Measurements from ENCODE around the gene PDS5B. TPM values are rescaled to one million over a fixed set of nuclear protein-coding genes. Genes with fewer than 3 reads are reported as not detected.

Gene PDS5B
- total and polyA plus RNA-seq, 4 donors: 3.6 to 24.3 (median 12.9) TPM

- TF ChIP-seq HNF4G (IDR thresholded peaks at IDR 0.05): no peak
- TF ChIP-seq RXRA (IDR thresholded peaks at IDR 0.05): no peak
- no peak for TF ChIP-seq FOXA1 (IDR thresholded peaks at IDR 0.05)
- TF ChIP-seq EGR1 (IDR thresholded peaks at IDR 0.05; ENCODE audit: low read depth in 2 of 2): no peak
- no peak for TF ChIP-seq ZBTB33 (IDR thresholded peaks at IDR 0.05)
- TF ChIP-seq FOXA2 (IDR thresholded peaks at IDR 0.05): no peak
- no peak for TF ChIP-seq GABPA (IDR thresholded peaks at IDR 0.05 in 1 of 2, conservative IDR thresholded peaks at IDR 0.05 in 1 of 2)
Observed at GRCh38 chr13:32669030-32669646, 82.9 kb downstream of the PDS5B start (continued).

GRCh38 chr13:32674503-32674902 is 88.3 kb downstream of the PDS5B start:
- H3K4me3 ChIP-seq (ENCODE audit: low read depth in 1 of 3, low read length in 3 of 3): no peak overlapping the region
- H3K9ac ChIP-seq (ENCODE audit: low read depth in 1 of 2, low read length in 2 of 2): no peak overlapping the region
- peaks cover 2 to 13% (median 2%) of the 10 kb centered on the region in 4 donors for H3K36me3 ChIP-seq (ENCODE audit: control insufficient read depth in 4 of 4, insufficient read depth in 3 of 4, low read depth in 1 of 4, low read length in 3 of 4)
- 98% methylated on average over 2 of the region's 2 CpGs for WGBS
- TF ChIP-seq ATF3 (IDR thresholded peaks at IDR 0.05) (no peak), JUND (IDR thresholded peaks at IDR 0.05) (no peak), FOXA2 (IDR thresholded peaks at IDR 0.05) (no peak), NR2F2 (IDR thresholded peaks at IDR 0.05) (no peak), GABPA (IDR thresholded peaks at IDR 0.05 in 1 of 2, conservative IDR thresholded peaks at IDR 0.05 in 1 of 2) (no peak), HNF4A (conservative IDR thresholded peaks at IDR 0.05) (no peak), TAF1 (conservative IDR thresholded peaks at IDR 0.05) (no peak), EGR1 (IDR thresholded peaks at IDR 0.05; ENCODE audit: low read depth in 2 of 2) (no peak), RAD21 (IDR thresholded peaks at IDR 0.05) (no peak), ZBTB33 (IDR thresholded peaks at IDR 0.05) (no peak), YY1 (IDR thresholded peaks at IDR 0.05) (no peak), FOXA1 (IDR thresholded peaks at IDR 0.05) (no peak), MAX (IDR thresholded peaks at IDR 0.05) (no peak), RXRA (IDR thresholded peaks at IDR 0.05) (no peak)
- no peak for DNase-seq (ENCODE audit: low spot score)
- H3K9me3 ChIP-seq (ENCODE audit: control insufficient read depth in 4 of 4, low read length in 3 of 4): no peaks in the 10 kb centered on the region
- H3K27ac ChIP-seq (ENCODE audit: low read depth in 1 of 2, low read length in 2 of 2): no peak overlapping the region
- H3K27me3 ChIP-seq (ENCODE audit: control insufficient read depth in 4 of 4, insufficient read depth in 4 of 4, low read length in 3 of 4): no peaks in the 10 kb centered on the region
- H3K4me1 ChIP-seq (ENCODE audit: control insufficient read depth in 4 of 4, insufficient read depth in 4 of 4, low read length in 3 of 4): no peaks in the 10 kb centered on the region

GRCh38 chr13:32676242-32676641 is 90.0 kb downstream of the PDS5B start:
- no peak overlapping the region for H3K4me3 ChIP-seq (ENCODE audit: low read depth in 1 of 3, low read length in 3 of 3)
- H3K4me1 ChIP-seq (ENCODE audit: control insufficient read depth in 4 of 4, insufficient read depth in 4 of 4, low read length in 3 of 4): no peaks in the 10 kb centered on the region
- no peak for TF ChIP-seq FOXA2 (IDR thresholded peaks at IDR 0.05)
- TF ChIP-seq YY1 (IDR thresholded peaks at IDR 0.05): no peak
- no peak for TF ChIP-seq REST (IDR thresholded peaks at IDR 0.05)
- TF ChIP-seq ATF3 (IDR thresholded peaks at IDR 0.05): no peak
- TF ChIP-seq JUND (IDR thresholded peaks at IDR 0.05): no peak
- TF ChIP-seq HNF4A (conservative IDR thresholded peaks at IDR 0.05): no peak
- TF ChIP-seq RXRA (IDR thresholded peaks at IDR 0.05): no peak
- no peak for TF ChIP-seq NR2F2 (IDR thresholded peaks at IDR 0.05)
- no peak for TF ChIP-seq GABPA (IDR thresholded peaks at IDR 0.05 in 1 of 2, conservative IDR thresholded peaks at IDR 0.05 in 1 of 2)
- TF ChIP-seq TAF1 (conservative IDR thresholded peaks at IDR 0.05): no peak
- TF ChIP-seq RAD21 (IDR thresholded peaks at IDR 0.05): no peak
- no peak for TF ChIP-seq FOXA1 (IDR thresholded peaks at IDR 0.05)
- TF ChIP-seq EGR1 (IDR thresholded peaks at IDR 0.05; ENCODE audit: low read depth in 2 of 2): no peak
- DNase-seq (ENCODE audit: low spot score): no peak
- peaks cover 4 to 17% (median 6%) of the 10 kb centered on the region in 4 donors for H3K36me3 ChIP-seq (ENCODE audit: control insufficient read depth in 4 of 4, insufficient read depth in 3 of 4, low read depth in 1 of 4, low read length in 3 of 4)
- no peaks in the 10 kb centered on the region for H3K27me3 ChIP-seq (ENCODE audit: control insufficient read depth in 4 of 4, insufficient read depth in 4 of 4, low read length in 3 of 4)
- H3K9me3 ChIP-seq (ENCODE audit: control insufficient read depth in 4 of 4, low read length in 3 of 4): no peaks in the 10 kb centered on the region
- WGBS: 98% methylated on average over 4 of the region's 4 CpGs
- no peak overlapping the region for H3K9ac ChIP-seq (ENCODE audit: low read depth in 1 of 2, low read length in 2 of 2)
- H3K27ac ChIP-seq (ENCODE audit: low read depth in 1 of 2, low read length in 2 of 2): no peak overlapping the region

All from liver (tissue), 9 donors.